Left hindlimb (tissue), 1 donor: ENCODE measurements around the gene CTIF.
"Not testable (repeated sequence)": the region's sequence is repeated elsewhere in the genome, so short reads cannot be mapped to it uniquely, and the experiment has no call there.

Experiments used
- DNase-seq: peaks from one replicate; pipeline ENCODE4 v3.0.0-alpha.2; 2018

The CTIF gene

GRCh38 chr18:48711651-48712486 lies 173.0 kb downstream of the CTIF start:
- DNase-seq: peak; percentile 69

- peak; percentile 87 for DNase-seq
Measured at GRCh38 chr18:48713309-48713708, 174.5 kb downstream of the CTIF start.

- no peak for DNase-seq
Measured at GRCh38 chr18:48714873-48715272, 176.0 kb downstream of the CTIF start.

GRCh38 chr18:48715711-48716361 lies 177.0 kb downstream of the CTIF start:
- DNase-seq: no peak

GRCh38 chr18:48717227-48717626 lies 178.4 kb downstream of the CTIF start:
- not testable (repeated sequence) for DNase-seq

GRCh38 chr18:48718251-48718959 lies 179.6 kb downstream of the CTIF start:
- DNase-seq: no peak

GRCh38 chr18:48719388-48719787 lies 180.6 kb downstream of the CTIF start:
- DNase-seq: no peak

- DNase-seq: no peak
Measured at GRCh38 chr18:48719974-48720654, 181.3 kb downstream of the CTIF start.

GRCh38 chr18:48720655-48721025 lies 181.8 kb downstream of the CTIF start:
- DNase-seq: no peak

- DNase-seq: no peak
Measured at GRCh38 chr18:48721312-48721711, 182.5 kb downstream of the CTIF start.

- no peak for DNase-seq
Measured at GRCh38 chr18:48723016-48723415, 184.2 kb downstream of the CTIF start.

- no peak for DNase-seq
Measured at GRCh38 chr18:48723837-48724236, 185.0 kb downstream of the CTIF start.

GRCh38 chr18:48724442-48724841 lies 185.6 kb downstream of the CTIF start:
- DNase-seq: no peak

- no peak for DNase-seq
Measured at GRCh38 chr18:48724939-48725338, 186.1 kb downstream of the CTIF start.

GRCh38 chr18:48725562-48725961 lies 186.7 kb downstream of the CTIF start:
- DNase-seq: no peak

GRCh38 chr18:48727681-48728080 lies 188.8 kb downstream of the CTIF start:
- no peak for DNase-seq

GRCh38 chr18:48728204-48728833 lies 189.5 kb downstream of the CTIF start:
- DNase-seq: peak; percentile 69

- DNase-seq: no peak
Measured at GRCh38 chr18:48729404-48729803, 190.6 kb downstream of the CTIF start.

GRCh38 chr18:48730010-48730409 lies 191.2 kb downstream of the CTIF start:
- no peak for DNase-seq

GRCh38 chr18:48732767-48733424 lies 194.1 kb downstream of the CTIF start:
- DNase-seq: no peak

- no peak for DNase-seq
Measured at GRCh38 chr18:48733643-48734253, 194.9 kb downstream of the CTIF start.

GRCh38 chr18:48734460-48734859 lies 195.6 kb downstream of the CTIF start:
- DNase-seq: no peak
